Esophagus squamous epithelium (tissue), 4 donors: ENCODE results near the gene RPL7L1.

Experiments used
- POLR2A ChIP-seq, 4 donors: fragments of 450-650 bp; IDR thresholded peaks; one replicate each; pipeline ENCODE4 v1.6.1; 2017; ENCODE audit warnings: antibody characterized with exemption in 4 of 4, mild to moderate bottlenecking in 4 of 4, moderate library complexity in 3 of 4
- TF ChIP-seq, protein P1 (sequence below), 6 experiments: fragments of 450-650 bp in 4 of 6; fragments of 200-600 bp in 2 of 6; sonication (generic) in 2 of 6; IDR thresholded peaks; one replicate each; pipeline ENCODE4 v1.5.1; 2016 to 2019; ENCODE audit warnings: antibody characterized with exemption in 6 of 6, mild to moderate bottlenecking in 4 of 6, moderate library complexity in 4 of 6

DNA sequence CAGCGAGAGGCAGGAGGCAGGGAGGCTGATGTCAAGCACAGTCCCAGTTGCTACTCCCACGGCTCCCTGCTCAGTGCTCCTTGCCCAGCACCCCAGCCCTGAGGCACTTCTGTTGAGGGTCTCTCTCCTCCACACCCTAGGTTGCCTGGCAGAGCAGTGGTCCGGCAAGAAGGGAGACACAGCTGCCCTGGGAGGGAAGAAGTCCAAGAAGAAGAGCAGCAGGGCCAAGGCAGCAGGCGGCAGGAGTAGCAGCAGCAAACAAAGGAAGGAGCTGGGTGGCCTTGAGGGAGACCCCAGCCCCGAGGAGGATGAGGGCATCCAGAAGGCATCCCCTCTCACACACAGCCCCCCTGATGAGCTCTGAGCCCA lies 59.0 kb downstream of the RPL7L1 start:
- TF ChIP-seq, protein P1, sequence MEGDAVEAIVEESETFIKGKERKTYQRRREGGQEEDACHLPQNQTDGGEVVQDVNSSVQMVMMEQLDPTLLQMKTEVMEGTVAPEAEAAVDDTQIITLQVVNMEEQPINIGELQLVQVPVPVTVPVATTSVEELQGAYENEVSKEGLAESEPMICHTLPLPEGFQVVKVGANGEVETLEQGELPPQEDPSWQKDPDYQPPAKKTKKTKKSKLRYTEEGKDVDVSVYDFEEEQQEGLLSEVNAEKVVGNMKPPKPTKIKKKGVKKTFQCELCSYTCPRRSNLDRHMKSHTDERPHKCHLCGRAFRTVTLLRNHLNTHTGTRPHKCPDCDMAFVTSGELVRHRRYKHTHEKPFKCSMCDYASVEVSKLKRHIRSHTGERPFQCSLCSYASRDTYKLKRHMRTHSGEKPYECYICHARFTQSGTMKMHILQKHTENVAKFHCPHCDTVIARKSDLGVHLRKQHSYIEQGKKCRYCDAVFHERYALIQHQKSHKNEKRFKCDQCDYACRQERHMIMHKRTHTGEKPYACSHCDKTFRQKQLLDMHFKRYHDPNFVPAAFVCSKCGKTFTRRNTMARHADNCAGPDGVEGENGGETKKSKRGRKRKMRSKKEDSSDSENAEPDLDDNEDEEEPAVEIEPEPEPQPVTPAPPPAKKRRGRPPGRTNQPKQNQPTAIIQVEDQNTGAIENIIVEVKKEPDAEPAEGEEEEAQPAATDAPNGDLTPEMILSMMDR (IDR thresholded peaks at IDR 0.05) = no peak
- TF ChIP-seq POLR2A (IDR thresholded peaks at IDR 0.05) = no peak
